HG02642 (cell line): ENCODE results near the gene MPLKIP.
"Not testable (repeated sequence)": the region's sequence is repeated elsewhere in the genome, so short reads cannot be mapped to it uniquely, and the experiment has no call there.

Source experiments
- ATAC-seq: cut with Tn5 transposase; IDR thresholded peaks from one replicate; pipeline ENCODE4 v1.9.1; 2021; ENCODE audit warnings: mild to moderate bottlenecking; ENCODE audit not compliant: unreplicated experiment, poor library complexity

Gene MPLKIP

GRCh38 chr7:40134428-40135316, at the start of gene MPLKIP, which contains the start of gene SUGCT:
MPLKIP (minus strand) TSS chr7:40134622; CDS start chr7:40134567, 55 bp downstream.
SUGCT (plus strand) TSS chr7:40135005.
- peak; percentile 91 for ATAC-seq

GRCh38 chr7:40182452-40182851, 48.0 kb upstream of the MPLKIP start:
- ATAC-seq: no peak

GRCh38 chr7:40177071-40177470, 42.6 kb upstream of the MPLKIP start:
- no peak for ATAC-seq

DNA sequence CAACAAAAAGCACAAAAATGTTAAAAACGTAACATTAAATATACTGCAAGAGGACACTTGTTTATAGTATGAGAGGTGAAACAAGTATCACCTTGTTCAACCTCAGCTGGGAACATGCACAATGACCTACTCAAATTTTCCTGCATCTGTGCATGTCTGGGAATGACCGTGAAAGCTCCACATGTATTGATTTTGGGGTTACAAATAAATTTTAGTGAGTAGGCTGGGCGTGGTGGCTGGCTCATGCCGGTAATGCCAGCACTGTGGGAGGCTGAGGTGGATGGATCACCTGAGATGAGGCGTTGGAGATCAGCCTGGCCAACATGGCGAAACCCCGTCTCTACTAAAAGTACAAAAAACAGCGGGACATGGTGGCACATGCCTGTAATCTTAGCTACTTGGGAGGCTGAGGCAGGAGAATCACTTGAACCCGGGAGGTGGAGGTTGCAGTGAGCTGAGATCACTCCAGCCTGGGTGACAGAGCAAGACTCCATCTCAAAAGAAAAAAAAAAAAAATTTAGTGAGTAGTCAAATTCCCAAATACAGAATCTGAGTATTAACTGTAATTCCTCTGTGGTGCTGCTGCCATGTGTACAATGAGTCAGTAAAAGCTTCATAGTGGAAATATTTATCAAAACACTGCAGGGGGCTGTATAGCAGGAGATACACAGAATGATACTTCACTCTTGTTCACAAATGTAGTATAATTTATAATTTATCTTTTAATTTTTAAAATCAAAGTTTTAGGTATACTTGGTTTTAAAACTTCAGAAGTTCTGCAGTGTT, 41.5 kb upstream of the MPLKIP start:
- no peak for ATAC-seq

DNA sequence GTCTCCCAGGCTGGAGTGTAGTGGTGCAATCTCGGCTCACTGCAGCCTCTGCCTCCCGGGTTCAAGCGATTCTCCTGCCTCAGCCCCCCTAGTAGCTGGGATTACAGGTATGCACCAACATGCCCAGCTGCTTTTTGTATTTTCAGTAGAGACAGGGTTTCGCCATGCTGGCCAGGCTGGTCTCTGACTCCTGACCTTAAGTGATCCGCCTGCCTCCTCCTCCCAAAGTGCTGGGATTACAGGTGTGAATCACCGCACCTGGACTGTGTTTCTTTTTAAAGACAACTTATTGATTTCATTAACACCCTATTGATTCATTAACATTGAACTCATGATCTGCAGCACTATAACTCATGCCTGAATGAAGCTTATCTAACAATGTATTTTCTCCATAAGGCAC, 40.8 kb upstream of the MPLKIP start:
- ATAC-seq: not testable (repeated sequence)

DNA sequence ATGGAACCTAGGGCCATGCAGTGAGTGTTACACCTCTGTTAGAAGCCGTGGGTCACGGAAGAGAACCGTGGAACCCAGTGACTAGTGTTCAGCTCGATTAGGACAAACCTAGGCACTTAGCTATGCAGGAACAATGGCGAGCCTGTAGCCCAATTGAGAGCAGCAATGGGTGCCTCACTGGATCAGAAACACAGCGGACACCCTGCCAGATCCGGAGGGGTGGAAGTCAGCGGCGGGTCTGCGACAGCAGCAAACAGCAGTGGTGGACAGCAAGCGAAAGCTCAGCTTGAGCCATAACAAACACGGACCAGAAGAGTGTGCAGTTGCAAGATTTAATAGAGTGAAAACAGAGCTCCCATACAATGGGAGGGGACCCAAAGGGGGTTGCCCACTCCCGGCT, 38.7 kb upstream of the MPLKIP start:
- not testable (repeated sequence) for ATAC-seq

GRCh38 chr7:40168266-40168665, 33.8 kb upstream of the MPLKIP start:
- ATAC-seq: not testable (repeated sequence)

- ATAC-seq: no peak
These were observed 32.9 kb upstream of the MPLKIP start for GRCh38 chr7:40167291-40167690.

DNA sequence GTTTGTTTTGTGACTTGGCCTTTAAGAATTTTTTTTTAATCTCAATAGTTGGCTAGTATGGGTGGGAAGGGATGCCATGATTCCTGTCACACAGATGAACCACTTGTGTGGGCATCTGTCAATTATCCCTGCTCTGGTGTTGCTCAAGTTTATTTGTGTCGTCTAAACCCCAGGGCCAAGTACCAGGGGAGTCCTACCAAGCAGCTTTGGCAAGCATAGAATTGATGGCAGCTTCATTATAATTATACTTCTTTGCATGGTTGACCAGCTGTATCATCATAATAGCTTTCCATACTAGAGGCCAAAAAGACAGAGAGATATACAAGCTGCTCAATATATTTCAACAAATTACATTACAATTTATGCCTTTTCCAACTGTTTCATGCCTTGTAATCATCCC, 30.8 kb upstream of the MPLKIP start:
- no peak for ATAC-seq

DNA sequence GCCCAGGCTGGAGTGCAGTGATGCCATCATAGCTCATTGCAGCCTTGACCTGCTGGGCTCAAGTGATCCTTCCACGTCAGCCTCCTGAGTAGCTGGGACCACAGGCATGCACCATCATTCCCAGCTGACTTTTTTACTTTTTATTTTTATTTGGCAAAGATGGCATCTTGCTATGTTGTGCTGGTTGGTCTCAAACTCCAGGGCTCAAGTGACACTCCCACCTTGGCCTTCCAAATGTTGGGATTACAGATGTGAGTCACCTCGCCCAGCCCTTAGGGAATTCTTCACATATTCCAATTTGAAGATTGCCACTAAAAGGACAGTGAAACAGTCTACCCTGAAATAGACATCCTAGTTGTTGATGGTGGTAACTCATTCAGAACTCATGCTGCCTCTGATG, 28.1 kb upstream of the MPLKIP start:
- no peak for ATAC-seq

- ATAC-seq: no peak
These were observed 22.6 kb upstream of the MPLKIP start for GRCh38 chr7:40156988-40157387.

DNA sequence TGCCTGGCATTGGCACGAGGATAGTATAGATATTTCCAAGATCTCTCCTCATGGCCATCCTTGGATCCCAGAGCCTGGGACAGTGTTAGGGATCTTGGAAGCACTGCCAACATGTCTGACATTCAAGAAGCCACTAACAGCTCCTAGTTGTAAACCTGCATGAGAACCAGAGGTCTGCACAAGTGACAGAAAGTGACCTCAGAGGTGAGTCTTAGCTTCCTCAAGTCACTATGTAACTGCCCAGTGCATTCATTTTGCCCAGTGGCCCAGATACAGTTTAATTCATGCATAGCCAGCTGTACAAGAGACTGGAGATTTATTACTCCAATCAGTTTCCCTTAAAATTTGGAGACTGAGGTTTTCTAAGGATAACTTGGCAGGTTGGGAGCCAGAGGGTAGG, 17.1 kb upstream of the MPLKIP start:
- no peak for ATAC-seq

DNA sequence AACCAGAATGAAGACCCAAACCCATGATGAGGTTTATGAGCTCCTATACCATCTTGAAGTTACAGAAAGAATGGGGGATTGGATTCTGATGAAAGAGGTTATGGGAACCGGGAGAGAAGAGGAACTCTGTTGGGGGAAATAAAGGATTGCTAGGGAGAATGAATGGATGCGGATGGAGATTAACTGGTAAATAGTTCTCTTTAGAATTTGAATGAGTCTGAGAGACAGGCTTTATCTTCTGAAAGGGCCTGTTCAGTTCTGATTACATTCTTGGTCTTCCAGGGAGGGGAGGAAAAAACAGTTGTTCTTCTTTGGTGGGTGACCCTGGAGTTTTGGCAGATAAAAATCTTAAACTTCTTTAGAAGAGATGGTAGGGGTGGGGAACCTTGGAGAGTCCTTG, 14.2 kb upstream of the MPLKIP start:
- ATAC-seq: no peak

GRCh38 chr7:40148247-40148580, 13.8 kb upstream of the MPLKIP start:
- not testable (repeated sequence) for ATAC-seq

GRCh38 chr7:40147371-40148246, 13.2 kb upstream of the MPLKIP start:
- ATAC-seq: no peak

- ATAC-seq: not testable (repeated sequence)
These were observed 11.2 kb upstream of the MPLKIP start for GRCh38 chr7:40145596-40146130.

GRCh38 chr7:40141916-40142315, 7.5 kb upstream of the MPLKIP start:
- ATAC-seq: not testable (repeated sequence)

DNA sequence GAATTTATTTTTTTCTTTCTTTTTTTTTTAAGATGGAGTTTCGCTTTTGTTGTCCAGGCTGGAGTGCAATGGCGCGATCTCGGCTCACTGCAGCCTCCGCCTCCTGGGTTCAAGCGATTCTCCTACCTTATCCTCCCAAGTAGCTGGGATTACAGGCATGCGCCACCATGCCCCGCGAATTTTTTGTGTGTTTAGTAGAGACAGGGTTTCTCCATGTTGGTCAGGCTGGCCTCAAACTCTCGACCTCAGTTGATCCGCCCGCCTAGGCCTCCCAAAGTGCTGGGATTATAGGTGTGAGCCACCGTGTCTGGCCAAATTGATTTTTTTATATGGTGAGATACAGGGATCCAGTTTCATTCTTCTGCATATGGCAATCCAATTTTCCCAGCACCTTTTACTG, 5.5 kb upstream of the MPLKIP start:
- ATAC-seq: not testable (repeated sequence)

DNA sequence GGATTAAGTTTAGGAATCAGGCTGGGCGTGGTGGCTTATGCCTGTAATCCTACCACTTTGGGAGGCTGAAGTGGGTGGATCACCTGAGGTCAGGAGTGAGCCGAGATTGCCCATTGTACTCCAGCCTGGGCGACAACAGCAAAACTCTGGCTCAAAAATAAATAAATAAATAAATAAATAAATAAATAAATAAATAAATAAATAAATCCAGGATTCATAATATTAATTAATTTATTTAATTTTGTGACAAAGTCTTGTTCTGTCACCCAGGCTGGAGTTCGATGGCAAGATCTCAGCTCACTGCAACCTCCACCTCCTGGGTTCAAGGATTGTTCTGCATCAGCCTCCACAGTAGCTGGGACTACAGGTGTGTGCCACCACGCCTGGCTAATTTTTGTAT, 4.6 kb upstream of the MPLKIP start:
- ATAC-seq: no peak

DNA sequence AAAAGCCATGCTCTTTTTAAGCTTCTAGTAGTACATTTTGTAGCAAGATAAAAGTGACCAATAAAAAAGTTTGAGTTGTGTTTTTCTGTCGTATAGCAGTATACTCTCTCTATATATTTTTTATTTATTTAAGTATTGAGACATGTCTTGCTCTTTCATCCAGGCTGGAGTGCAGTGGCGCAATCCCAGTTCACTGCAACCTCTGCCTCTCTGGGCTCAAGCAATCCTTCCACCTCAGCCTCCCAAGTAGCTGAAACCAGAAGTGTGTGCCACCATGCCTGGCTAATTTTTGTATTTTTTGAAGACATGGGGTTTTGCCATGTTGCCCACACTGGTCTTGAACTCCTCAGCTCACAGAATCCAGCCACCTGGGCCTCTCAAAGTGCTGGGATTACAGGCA, 3.1 kb upstream of the MPLKIP start:
- no peak for ATAC-seq
